ENCODE measurements around the gene RPL18A.
"Not testable (repeated sequence)": the region's sequence is repeated elsewhere in the genome, so short reads cannot be mapped to it uniquely, and the experiment has no call there.

RPL18A gene

DNA sequence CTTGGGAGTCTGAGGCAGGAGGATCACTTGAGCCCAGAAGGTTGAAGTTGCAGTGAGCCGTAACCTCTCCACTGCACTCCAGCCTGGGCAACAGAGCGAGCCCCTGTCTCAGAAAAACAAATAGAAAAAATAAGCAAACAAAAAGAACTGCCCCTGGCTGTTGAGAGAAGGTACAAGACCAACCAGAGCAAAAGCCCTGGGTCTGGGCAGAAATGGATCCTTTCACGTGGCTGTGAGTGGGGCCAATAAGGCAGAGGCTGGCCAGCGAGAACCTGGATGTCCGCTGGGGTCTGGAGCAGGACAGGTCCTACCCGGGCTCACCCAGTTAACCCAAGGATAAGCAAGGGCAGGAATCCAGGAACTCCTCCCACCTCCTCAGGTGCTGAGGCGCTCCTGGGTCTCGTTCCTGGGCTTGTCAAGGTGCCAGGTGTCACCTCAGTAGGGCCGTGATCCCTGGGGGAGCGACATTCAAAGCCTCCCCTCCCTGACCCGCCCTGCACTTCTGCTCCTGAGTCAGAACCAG is 7.3 kb downstream of the RPL18A start:
- DNase-seq = no peak

DNA sequence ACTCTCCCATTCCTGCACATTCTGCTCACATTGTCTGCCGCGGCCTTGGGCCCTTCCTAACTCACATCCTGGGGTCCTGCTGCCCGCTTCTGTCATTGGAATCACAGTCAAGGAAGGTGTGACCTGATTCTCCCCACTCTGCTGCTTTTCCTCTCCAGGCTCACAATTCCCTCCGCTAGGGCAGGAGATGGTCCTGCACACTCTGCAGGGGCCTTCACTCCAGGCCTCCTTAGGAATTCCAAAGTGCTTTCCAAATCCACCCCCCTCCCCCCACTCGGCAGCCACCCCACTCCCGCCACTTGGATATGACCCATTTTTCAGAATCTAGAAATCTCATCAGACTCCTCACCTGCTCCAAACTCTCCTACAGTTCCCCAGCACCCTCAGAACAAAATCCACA is 9.0 kb downstream of the RPL18A start:
- DNase-seq = no peak

DNA sequence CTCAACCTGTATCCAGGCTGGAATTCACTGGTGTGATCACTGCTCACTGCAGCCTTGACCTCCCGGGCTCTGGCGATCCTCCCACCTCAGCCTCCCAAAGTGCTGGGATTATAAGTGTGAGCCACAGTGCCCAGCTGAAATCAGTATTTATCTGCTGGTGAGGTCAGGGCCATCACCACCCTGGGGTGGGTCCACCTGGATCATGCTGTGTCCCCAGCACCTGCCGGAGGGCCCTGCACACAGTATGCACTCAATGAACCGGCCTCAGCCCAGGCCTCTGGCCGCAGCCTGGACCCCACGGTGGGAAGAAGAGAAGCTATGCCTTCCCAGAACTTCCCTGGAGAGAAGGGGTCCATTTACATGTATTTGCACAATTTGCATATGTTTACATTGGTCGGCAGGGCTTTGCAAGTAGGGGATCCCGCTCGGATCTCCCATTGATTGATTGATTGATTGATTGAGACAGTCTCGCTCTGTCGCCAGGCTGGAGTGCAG is 9.5 kb downstream of the RPL18A start:
- no peak for DNase-seq

DNA sequence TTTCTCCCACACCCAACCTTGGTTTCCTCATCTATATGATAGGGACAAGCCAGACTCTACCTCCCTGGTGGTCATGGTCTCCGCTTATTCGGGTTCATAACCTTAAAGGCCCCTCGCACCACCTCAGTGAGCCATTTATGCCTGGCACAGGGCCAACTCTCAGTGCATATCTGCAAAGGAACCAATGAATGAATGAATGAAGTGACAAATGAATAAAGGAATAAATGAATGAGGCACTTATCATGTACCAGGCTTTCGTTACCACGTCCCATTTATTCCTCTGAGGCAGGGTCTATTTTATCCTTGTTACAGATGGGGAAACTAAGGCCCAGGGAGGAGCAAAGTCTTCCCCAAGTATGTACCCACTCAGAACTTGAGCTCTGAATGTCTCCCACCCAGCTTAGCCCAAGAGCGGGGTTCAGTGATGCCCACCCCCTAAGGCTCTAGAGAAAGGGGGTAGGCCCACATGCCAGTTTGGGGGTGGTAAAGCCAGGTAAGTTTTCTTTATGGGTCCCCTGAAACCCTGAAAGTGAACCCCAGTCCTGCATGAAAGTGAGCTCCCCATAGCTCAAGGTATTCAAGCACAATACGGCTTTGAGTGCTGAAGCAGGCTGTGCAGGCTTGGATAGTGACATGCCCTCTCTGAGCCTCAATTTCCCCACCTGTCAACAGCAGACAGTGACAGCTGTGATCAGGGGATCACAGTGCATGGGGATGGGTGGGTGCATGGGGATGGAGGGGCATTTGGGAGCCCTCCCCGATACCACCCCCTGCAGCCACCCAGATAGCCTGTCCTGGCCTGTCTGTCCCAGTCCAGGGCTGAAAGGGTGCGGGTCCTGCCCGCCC is 11.5 kb downstream of the RPL18A start:
- no peak for DNase-seq

DNA sequence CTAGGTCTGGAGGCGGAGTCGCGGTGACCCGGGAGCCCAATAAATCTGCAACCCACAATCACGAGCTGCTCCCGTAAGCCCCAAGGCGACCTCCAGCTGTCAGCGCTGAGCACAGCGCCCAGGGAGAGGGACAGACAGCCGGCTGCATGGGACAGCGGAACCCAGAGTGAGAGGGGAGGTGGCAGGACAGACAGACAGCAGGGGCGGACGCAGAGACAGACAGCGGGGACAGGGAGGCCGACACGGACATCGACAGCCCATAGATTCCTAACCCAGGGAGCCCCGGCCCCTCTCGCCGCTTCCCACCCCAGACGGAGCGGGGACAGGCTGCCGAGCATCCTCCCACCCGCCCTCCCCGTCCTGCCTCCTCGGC is 12.2 kb downstream of the RPL18A start, which contains the start of gene SLC5A5:
TSS of gene SLC5A5 (plus strand) at position 68 of the 373 bp plus-strand sequence. CDS start 375 bp downstream, outside the sequence.
- DNase-seq = no peak

DNA sequence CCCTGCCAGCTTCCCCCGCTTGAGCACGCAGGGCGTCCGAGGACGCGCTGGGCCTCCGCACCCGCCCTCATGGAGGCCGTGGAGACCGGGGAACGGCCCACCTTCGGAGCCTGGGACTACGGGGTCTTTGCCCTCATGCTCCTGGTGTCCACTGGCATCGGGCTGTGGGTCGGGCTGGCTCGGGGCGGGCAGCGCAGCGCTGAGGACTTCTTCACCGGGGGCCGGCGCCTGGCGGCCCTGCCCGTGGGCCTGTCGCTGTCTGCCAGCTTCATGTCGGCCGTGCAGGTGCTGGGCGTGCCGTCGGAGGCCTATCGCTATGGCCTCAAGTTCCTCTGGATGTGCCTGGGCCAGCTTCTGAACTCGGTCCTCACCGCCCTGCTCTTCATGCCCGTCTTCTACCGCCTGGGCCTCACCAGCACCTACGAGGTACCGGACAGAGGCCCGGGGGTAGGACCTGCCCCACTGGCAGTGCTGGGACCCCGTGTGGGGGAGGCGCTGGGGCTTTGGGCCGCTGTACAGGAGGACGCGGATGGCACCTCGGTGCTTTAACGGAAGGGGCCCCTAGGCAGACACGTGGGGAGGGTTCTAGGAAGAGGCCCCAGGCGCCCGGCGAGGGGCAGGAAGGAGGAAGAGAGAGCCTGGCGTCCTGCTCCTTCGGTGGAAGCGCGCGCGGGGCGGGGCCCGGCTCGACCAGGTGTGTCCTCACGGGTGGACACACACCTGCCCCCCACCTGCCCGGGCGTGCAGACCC is 12.7 kb downstream of the RPL18A start:
- DNase-seq = no peak

DNA sequence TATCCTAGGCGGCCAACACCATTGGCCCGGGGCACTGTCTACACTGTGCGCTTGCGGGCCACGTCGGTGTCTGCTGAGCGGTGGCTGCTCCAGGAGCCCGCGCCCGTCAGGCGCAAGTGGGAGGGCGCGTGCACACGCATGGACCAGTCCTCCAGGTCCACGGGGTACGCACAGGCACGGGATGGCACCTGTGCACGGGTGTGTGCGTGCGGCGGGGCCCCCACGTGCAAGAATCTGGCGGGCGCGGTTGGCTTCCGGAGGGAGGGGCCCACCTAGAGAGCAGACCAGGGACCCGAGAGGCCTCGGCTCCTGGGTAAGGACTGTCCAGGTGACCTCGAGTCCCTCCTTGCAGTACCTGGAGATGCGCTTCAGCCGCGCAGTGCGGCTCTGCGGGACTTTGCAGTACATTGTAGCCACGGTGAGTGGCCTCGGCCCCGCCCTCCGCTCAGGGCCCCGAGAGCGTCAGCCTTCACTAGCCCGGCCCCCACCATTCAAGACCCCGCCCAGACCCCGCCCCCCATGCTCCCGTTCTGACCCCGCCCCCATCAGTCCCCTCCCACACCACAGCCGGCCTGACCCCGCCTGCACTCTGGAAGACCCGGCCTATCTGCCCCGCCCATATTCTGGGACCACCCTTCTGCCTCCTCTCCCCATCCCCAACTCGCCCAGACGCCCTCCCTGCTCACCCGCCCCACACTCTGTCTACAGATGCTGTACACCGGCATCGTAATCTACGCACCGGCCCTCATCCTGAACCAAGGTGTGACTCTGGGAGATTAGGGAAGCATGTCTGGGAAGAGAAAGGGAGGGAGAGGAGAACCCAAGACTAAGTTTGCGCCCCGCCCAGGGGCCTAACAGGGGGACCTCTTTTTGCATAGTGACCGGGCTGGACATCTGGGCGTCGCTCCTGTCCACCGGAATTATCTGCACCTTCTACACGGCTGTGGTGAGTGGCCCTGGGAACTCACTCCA is 14.4 kb downstream of the RPL18A start:
- DNase-seq = peak; percentile 39

DNA sequence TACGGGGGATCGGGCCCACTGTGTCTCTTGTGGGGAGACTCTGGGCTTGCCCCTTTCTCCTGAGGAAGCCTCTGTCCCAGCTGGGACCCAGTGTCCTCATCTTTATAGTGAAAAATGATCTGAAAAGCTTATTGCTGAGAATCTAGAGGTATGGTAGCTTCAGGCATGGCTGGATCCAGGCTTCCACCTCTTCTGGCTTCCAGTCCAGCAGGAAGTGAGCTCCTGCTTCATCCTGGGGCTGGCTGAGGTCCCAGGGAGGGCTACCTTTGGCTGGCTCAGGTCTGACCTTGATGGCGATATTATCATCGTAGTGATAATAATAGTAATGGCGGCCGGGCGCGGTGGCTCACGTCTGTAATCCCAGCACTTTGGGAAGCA is 15.0 kb downstream of the RPL18A start:
- DNase-seq = no peak

DNA sequence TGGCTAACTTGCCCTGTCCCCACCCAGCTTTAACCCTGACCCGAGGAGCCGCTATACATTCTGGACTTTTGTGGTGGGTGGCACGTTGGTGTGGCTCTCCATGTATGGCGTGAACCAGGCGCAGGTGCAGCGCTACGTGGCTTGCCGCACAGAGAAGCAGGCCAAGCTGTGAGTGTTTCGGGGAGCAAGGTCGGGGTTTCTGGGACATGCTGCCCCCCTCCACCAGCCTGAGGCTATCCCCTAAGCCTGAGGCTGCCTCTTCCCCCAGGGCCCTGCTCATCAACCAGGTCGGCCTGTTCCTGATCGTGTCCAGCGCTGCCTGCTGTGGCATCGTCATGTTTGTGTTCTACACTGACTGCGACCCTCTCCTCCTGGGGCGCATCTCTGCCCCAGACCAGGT is 18.0 kb downstream of the RPL18A start:
- no peak for DNase-seq

DNA sequence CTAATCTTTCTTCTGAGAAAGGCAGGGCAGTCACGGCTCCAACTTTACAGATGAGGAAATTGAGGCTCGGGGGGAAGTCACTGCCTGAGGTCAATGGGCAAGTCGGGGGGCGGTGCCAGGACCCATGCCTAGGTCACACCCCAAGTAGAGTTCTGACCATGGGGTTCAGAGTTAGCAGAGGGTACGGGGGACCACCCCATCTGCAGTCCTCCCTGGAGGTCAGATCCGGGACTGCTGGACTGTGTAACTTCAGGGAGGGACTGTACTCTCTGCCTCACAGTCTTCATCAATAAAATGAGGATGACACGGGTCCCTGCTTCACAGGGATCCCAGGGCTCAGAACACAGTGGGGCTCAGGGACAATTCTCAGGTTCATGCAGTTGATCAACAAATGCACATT is 19.8 kb downstream of the RPL18A start:
- DNase-seq = no peak

DNA sequence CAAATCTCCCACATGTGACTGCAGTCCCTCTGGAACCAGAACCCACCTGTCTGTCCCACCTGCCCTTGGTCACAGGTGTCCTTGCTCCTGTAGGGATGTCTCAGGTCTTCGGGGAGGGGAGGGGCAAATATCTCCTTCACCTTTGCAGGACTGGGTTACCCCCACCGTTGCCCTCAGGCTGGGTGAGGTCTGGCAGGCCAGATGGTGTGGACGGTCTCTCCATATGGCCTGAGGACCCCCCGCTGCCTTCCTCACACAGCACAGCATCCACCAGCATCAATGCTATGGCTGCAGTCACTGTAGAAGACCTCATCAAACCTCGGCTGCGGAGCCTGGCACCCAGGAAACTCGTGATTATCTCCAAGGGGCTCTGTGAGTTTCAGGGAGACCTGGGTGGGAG is 22.0 kb downstream of the RPL18A start:
- DNase-seq = no peak

DNA sequence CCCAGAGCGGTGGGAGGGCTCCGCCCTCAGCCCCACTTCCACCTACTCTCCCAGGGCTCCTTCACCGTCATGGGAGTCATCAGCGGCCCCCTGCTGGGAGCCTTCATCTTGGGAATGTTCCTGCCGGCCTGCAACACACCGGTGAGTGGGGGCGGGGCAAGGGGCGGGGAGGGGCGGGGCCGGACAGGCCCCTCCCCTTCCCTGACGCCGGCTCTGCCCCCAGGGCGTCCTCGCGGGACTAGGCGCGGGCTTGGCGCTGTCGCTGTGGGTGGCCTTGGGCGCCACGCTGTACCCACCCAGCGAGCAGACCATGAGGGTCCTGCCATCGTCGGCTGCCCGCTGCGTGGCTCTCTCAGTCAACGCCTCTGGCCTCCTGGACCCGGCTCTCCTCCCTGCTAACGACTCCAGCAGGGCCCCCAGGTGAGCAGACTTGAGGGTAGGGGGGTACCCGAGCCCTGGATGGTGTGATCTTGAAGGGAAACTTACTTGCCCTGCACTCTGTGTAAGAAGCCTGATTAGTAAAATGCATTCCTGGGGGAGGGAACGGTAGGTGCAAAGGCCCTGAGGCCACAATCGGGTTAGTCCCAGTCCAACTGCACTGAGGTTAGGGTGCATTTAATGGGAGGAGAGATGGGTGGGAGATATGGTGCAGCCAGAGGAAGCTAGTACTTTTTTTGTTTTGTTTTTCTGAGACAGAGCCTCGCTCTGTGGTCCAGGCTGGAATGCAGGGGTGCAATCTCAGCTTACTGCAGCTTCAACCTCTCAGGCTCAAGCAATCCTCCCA is 24.1 kb downstream of the RPL18A start:
- DNase-seq = no peak

DNA sequence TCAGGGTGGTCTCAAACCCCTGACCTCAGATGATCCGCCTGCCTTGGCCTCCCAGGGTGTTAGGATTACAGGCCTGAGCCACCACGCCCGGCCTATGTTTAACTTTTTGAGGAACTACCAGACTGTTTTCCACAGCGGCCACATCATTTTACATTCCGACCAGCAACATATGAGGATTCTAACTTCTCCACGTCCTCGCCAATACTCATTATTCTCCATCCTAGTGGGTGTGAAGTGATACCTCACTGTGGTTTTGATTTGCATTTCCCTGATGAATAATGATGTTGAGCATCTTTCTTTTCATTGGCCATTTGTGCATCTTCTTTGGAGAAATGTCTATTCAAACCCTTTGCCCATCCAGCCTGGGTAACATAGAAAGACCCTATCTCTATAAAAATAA is 26.8 kb downstream of the RPL18A start:
- no peak for DNase-seq

DNA sequence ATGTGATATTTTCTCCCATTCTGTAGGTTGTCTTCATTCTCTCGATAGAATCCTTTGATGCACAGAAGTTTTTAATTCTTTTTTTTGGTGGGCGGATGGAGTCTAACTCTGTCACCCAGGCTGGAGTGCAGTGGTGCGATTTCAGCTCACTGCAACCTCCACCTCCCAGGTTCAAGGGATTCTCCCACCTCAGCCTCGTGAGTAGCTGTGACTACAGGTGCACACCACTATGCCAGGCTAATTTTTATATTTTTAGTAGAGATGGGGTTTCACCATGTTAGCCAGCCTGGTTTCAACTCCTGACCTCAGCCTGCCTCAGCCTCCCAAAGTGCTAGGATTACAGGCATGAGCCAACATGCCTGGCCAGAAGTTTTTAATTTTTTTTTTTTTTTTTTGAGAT is 27.5 kb downstream of the RPL18A start:
- DNase-seq = not testable (repeated sequence)

DNA sequence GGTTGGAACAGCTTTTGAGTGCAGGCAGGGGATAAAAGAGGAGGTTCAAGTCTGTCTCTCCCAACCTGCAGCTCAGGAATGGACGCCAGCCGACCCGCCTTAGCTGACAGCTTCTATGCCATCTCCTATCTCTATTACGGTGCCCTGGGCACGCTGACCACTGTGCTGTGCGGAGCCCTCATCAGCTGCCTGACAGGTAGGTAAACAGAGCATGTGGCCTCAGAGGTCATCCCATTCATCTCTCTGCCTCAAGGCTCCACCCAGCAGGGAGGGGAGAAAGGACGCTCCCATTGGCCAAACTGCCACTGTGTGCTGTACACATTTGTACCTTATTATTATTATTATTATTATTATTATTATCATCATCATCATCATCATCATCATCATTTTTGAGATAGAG is 28.6 kb downstream of the RPL18A start:
- no peak for DNase-seq

DNA sequence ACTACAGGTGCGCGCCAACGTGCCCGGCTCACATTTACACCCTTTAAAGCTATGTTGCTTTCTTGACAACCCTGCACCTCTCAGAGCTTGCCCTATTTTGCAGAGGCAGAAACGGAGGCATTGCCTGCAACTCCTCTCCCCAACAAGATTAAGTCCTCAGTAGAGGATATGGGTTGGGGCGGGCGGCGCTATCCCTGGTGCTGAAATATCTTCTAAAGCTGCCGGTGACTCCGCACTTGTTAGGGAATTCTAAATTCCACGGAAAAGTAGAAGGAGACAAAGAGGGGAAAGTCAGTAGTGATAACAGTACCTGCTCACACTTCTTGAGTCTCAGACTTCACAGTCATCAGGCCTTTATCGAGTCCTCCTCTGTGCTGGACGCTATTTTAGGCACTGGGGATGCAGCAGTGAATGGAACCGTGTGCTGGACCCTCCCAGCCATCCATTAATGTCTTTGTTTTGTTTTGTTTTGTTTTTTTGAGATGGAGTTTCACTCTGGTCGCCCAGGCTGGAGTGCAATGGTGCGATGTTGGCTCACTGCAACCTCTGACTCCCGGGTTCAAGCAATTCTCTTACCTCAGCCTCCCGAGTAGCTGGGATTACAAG is 30.0 kb downstream of the RPL18A start:
- no peak for DNase-seq

DNA sequence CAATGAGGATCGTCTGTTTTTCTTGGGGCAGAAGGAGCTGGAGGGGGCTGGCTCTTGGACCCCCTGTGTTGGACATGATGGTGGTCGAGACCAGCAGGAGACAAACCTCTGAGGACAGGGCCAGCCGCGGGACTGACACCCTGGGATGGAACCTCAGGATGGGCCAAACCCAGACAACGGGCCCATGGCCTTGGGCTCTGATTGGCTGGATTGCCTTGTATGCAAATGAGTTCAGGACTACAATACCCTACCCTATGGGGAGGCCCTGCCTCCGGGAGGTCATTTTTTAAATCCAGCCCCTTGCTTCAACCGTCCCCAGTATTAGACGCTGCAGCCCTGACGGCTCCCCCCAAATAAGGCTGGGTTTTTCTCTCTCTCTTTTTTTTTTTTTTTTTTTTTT is 34.1 kb downstream of the RPL18A start:
- DNase-seq = no peak

DNA sequence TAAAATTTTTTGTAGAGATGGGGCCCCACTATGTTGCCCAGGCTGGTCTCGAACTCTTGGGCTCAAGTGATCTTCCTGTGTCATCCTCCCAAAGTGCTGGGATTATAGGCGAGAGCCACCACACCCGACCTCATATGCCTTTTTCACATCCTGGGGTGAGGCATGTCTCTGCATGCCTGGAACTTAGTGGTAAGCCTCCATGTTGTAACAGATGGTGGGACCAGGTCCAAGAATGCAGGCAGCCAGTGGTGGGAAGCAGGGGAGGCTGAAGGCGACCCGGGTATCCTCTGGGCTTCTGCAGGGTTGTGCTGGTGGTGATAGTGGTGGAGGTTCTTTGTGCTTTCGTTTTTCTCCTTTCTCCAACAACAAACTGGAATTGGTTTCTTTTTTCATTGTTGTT is 43.0 kb downstream of the RPL18A start:
- DNase-seq = no peak

DNA sequence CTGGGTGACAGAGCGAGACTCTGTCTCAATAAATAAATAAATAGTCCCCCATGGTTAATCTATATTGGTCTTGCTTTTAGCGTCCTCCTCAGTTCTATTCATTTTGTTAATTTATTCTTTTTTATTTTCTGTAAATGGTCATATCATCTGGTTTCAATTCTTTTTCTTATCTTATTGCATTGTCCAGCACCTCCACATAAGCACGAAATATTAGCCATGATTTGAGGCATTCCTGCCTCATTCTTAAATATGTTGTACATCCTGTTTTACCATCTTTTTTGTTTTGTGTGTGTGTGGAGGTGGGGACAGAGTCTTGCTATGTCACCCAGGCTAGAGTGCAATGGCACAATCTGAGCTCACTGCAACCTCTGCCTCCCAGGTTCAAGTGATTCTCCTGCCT is 48.5 kb downstream of the RPL18A start:
- DNase-seq = no peak

DNA sequence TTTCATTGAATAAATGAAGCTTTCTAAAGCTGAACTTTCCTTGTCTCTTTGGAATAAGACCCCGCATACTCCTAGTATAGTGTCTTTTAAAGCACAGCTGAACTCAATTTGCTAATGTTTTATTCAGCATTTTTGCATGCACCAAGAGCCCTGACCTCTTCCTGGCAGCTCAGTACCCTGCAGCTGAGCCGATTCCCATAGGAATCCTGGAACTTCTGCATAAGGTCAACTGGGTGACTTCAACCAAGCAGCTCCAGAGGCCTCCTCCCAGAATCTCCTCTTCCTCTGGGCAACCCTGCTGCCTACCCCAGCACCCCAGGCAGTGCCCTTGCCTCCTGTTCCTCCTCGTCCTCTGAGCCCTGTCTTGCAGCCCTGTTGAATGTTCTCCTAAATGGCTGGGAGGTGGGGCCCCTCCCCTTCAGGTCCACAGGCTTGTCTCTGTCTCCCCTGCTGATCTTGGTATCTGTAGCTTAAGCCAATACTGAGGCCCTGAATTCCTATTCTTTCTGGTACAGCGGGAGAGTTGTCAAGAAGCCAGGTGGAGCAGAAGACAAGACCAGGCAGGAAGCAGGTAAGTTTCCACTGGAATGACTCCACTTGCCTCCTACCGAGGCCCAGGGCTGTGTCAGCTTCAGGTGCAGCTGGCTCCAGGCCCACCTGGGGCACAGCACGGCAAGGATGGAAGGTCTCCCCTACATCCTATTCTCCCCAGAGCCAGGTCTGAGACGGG is 49.5 kb downstream of the RPL18A start:
- no peak for DNase-seq

Measured in inflammatory macrophage treated with lipopolysaccharide for 4 hours (primary cell).